Uterus (tissue), 4 donors: ENCODE measurements around the gene ISL2. TPM values are rescaled to one million over a fixed set of nuclear protein-coding genes. Genes with fewer than 3 reads are reported as not detected.

Source experiments
- DNase-seq, 2 donors: peaks; one replicate each; pipeline ENCODE4 v3.0.0-alpha.2; 2019 to 2020
- H3K27ac ChIP-seq, 2 donors: fragments of 200-600 bp; sonication (generic); 1 replicate in 1 of 2; 2 replicates in 1 of 2; pipeline ENCODE4 v1.5.1; 2016 to 2018
- H3K27me3 ChIP-seq, 2 donors: fragments of 200-600 bp; sonication (generic); one replicate each; pipeline ENCODE4 v1.5.1; 2018 to 2019; ENCODE audit warnings: control low read depth in 1 of 2
- H3K36me3 ChIP-seq, 2 donors: fragments of 200-600 bp; sonication (generic); one replicate each; pipeline ENCODE4 v1.5.1; 2019; ENCODE audit warnings: control low read depth in 1 of 2
- H3K4me1 ChIP-seq, 2 donors: fragments of 200-600 bp; sonication (generic); one replicate each; pipeline ENCODE4 v1.5.1; 2018 to 2019; ENCODE audit warnings: control low read depth in 1 of 2
- H3K4me3 ChIP-seq, 2 donors: fragments of 200-600 bp; sonication (generic); 1 replicate in 1 of 2; 2 replicates in 1 of 2; pipeline ENCODE4 v1.5.1; 2018 to 2019; ENCODE audit warnings: mild to moderate bottlenecking in 1 of 2
- H3K9me3 ChIP-seq, 2 donors: fragments of 200-600 bp; sonication (generic); one replicate each; pipeline ENCODE4 v1.5.1; 2019; ENCODE audit warnings: control low read depth in 1 of 2
- CTCF ChIP-seq, 4 experiments: fragments of 200-600 bp in 2 of 4; fragments of 450-650 bp in 2 of 4; sonication (generic) in 2 of 4; IDR thresholded peaks; one replicate each; pipeline ENCODE4 v1.5.1; 2016 to 2019; ENCODE audit warnings: antibody characterized with exemption in 4 of 4, mild to moderate bottlenecking in 2 of 4, moderate library complexity in 1 of 4
- POLR2A ChIP-seq, 2 donors: fragments of 450-650 bp; IDR thresholded peaks; one replicate each; pipeline ENCODE4 v1.6.1; 2016; ENCODE audit warnings: antibody characterized with exemption in 2 of 2, mild to moderate bottlenecking in 1 of 2, moderate library complexity in 1 of 2
- intact Hi-C: fragments of 100-400 bp; cut with DNase I; formaldehyde crosslinking; loops from one replicate; pipeline ENCODE4 v1.15.1; 2023; ENCODE audit warnings: low total_unique reads
- total RNA-seq, 4 donors: library from RNA; depleted of rRNA in 3 of 4; stranded (reverse); fragments of >200 nt in 3 of 4; gene quantifications; one replicate each; pipeline versions ENCODE4 v1.1.0 to v1.2.4, GENCODE V29; 2014 to 2023
- donor health status: DM: yes; HTN: yes; CAD: no.

Gene ISL2
- total RNA-seq, 4 donors from 2014 or later: 0.48 TPM; not detected in 3

GRCh38 chr15:76382987-76383728 lies 46.6 kb downstream of the ISL2 start:
- intact Hi-C loops: no loop called here
- Histone ChIP-seq H3K4me3 (no peak overlapping the region), H3K9me3 (no peaks in the 10 kb centered on the region), H3K36me3 (no peaks in the 10 kb centered on the region), H3K27ac (no peak overlapping the region), H3K4me1 (no peaks in the 10 kb centered on the region), H3K27me3 (no peaks in the 10 kb centered on the region)
- TF ChIP-seq POLR2A (IDR thresholded peaks at IDR 0.05) (no peak), CTCF (IDR thresholded peaks at IDR 0.05) (no peak)
- no peak for DNase-seq

- no peak overlapping the region for H3K27ac ChIP-seq
- intact Hi-C loops: no loop called here
- H3K9me3 ChIP-seq: no peaks in the 10 kb centered on the region
- no peak for TF ChIP-seq POLR2A (IDR thresholded peaks at IDR 0.05)
- no peak for TF ChIP-seq CTCF (IDR thresholded peaks at IDR 0.05)
- H3K4me1 ChIP-seq: no peaks in the 10 kb centered on the region
- H3K4me3 ChIP-seq: no peak overlapping the region
- no peaks in the 10 kb centered on the region for H3K27me3 ChIP-seq
- H3K36me3 ChIP-seq: no peaks in the 10 kb centered on the region
- no peak for DNase-seq
Measured at GRCh38 chr15:76384409-76384808, 47.8 kb downstream of the ISL2 start.

- no peak overlapping the region for H3K4me3 ChIP-seq
- no peak for DNase-seq
- intact Hi-C loops: no loop called here
- TF ChIP-seq CTCF (IDR thresholded peaks at IDR 0.05) (no peak), POLR2A (IDR thresholded peaks at IDR 0.05) (no peak)
- H3K9me3 ChIP-seq: no peaks in the 10 kb centered on the region
- no peaks in the 10 kb centered on the region for H3K27me3 ChIP-seq
- H3K36me3 ChIP-seq: no peaks in the 10 kb centered on the region
- H3K27ac ChIP-seq: no peak overlapping the region
- no peaks in the 10 kb centered on the region for H3K4me1 ChIP-seq
Measured at GRCh38 chr15:76386178-76386577, 49.6 kb downstream of the ISL2 start.

- Histone ChIP-seq H3K4me3 (no peak overlapping the region), H3K9me3 (no peaks in the 10 kb centered on the region), H3K36me3 (no peaks in the 10 kb centered on the region), H3K4me1 (no peaks in the 10 kb centered on the region), H3K27ac (no peak overlapping the region), H3K27me3 (no peaks in the 10 kb centered on the region)
- no peak for DNase-seq
- TF ChIP-seq POLR2A (IDR thresholded peaks at IDR 0.05) (no peak), CTCF (IDR thresholded peaks at IDR 0.05) (no peak)
- intact Hi-C loops: no loop called here
Measured at GRCh38 chr15:76386926-76387325, 50.4 kb downstream of the ISL2 start.

GRCh38 chr15:76390571-76390970 lies 54.0 kb downstream of the ISL2 start:
- H3K27me3 ChIP-seq: no peaks in the 10 kb centered on the region
- H3K27ac ChIP-seq: no peak overlapping the region
- intact Hi-C loops: no loop called here
- TF ChIP-seq CTCF (IDR thresholded peaks at IDR 0.05): no peak
- TF ChIP-seq POLR2A (IDR thresholded peaks at IDR 0.05): no peak
- no peaks in the 10 kb centered on the region for H3K9me3 ChIP-seq
- H3K4me3 ChIP-seq: no peak overlapping the region
- H3K36me3 ChIP-seq: no peaks in the 10 kb centered on the region
- no peaks in the 10 kb centered on the region for H3K4me1 ChIP-seq
- DNase-seq: no peak
